BLaER1 (cell line): ENCODE data around the gene SORL1.
"Not testable (repeated sequence)": the region's sequence is repeated elsewhere in the genome, so short reads cannot be mapped to it uniquely, and the experiment has no call there.

Experiments used
- H3K27ac ChIP-seq: shearing (Covaris generic); formaldehyde crosslinking; 2 replicates; pipeline ENCODE4 v1.8.1; 2022
- H3K27me3 ChIP-seq: shearing (Covaris generic); formaldehyde crosslinking; 2 replicates; pipeline ENCODE4 v1.8.1; 2022
- H3K36me3 ChIP-seq: shearing (Covaris generic); formaldehyde crosslinking; 2 replicates; pipeline ENCODE4 v1.8.1; 2022
- H3K4me1 ChIP-seq: shearing (Covaris generic); formaldehyde crosslinking; 2 replicates; pipeline ENCODE4 v1.8.1; 2022
- H3K4me2 ChIP-seq: shearing (Covaris generic); formaldehyde crosslinking; 2 replicates; pipeline ENCODE4 v1.8.1; 2022
- H3K4me3 ChIP-seq: shearing (Covaris generic); formaldehyde crosslinking; 2 replicates; pipeline ENCODE4 v1.8.1; 2022
- H3K9ac ChIP-seq: shearing (Covaris generic); formaldehyde crosslinking; 2 replicates; pipeline ENCODE4 v1.8.1; 2022
- H3K9me3 ChIP-seq: shearing (Covaris generic); formaldehyde crosslinking; 2 replicates; pipeline ENCODE4 v1.8.1; 2022
- H4K20me1 ChIP-seq: shearing (Covaris generic); formaldehyde crosslinking; 2 replicates; pipeline ENCODE4 v1.8.1; 2022
- Cebpa-rat ChIP-seq: shearing (Covaris generic); IDR thresholded peaks from 2 replicates; pipeline ENCODE4 v1.8.1; 2022

The SORL1 gene

DNA sequence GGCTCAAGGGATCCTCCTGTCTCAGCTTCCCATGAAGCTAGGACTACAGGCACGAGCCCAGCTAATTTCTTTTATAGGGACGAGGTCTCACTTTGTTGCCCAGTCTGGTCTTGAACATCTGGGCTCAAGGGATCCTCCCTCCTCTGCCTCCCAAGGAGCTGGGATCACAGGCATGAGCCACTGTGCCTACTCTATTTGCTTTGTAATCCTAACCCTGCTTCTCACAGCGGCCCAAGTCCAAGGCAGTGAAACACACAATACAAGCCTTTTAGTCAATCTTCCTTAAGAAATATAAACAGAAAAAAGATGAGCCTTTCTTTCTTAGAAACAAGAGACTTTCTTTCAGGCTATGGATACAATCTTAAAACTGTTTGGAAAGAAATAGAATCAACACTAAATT is 115.9 kb downstream of the SORL1 start:
- H3K4me2 ChIP-seq = no peak overlapping the region
- peaks cover 48% of the 10 kb centered on the region for H3K36me3 ChIP-seq
- no peak for TF ChIP-seq Cebpa-rat
- no peaks in the 10 kb centered on the region for H3K27me3 ChIP-seq
- H3K9ac ChIP-seq = no peak overlapping the region
- no peak overlapping the region for H3K4me3 ChIP-seq
- H4K20me1 ChIP-seq = no peaks in the 10 kb centered on the region
- no peak overlapping the region for H3K27ac ChIP-seq
- no peaks in the 10 kb centered on the region for H3K9me3 ChIP-seq
- peaks cover 31% of the 10 kb centered on the region for H3K4me1 ChIP-seq

DNA sequence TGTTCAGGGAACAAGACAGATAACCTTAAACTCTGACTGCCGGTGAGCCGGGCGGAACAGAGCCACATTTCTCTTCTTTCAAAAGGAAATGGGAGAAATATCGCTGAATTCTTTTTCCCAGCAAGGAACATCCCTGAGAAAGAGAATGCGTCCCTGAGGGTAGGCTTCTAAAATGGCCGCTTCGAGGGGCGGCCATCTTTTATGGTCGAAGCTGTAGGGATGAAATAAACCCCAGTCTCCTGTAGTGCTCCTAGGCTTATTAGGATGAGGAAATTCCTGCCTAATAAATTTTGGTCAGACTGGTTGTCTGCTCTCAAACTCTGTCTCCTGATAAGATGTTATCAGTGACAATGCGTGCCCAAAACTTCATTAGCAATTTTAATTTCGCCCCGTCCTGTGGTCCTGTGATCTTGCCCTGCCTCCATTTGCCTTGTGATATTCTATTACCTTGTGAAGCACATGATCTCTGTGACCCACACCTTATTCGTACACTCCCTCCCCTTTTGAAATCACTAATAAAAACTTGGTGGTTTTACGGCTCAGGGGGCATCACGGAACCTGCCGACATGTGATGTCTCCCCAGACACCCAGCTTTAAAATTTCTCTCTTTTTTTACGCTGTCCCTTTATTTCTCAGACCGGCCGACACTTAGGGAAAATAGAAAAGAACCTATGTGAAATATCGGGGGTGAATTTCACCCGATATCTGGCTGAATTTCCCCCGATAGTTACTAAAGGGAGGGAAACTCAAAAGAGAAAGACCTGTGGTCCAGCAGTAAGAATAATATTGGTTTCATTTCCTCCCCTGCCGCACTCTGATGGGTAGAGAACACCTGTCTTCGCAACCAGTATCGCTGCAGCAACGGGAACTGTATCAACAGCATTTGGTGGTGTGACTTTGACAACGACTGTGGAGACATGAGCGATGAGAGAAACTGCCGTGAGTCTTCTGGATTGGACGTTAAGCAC is 117.5 kb downstream of the SORL1 start:
- H3K9me3 ChIP-seq, H3K9ac ChIP-seq, H4K20me1 ChIP-seq, H3K27me3 ChIP-seq, H3K4me3 ChIP-seq, H3K27ac ChIP-seq: not testable (repeated sequence)
- peaks cover 54% of the 10 kb centered on the region for H3K36me3 ChIP-seq
- H3K4me2 ChIP-seq = peak overlapping the region; percentile 71
- H3K4me1 ChIP-seq = peaks cover 31% of the 10 kb centered on the region

DNA sequence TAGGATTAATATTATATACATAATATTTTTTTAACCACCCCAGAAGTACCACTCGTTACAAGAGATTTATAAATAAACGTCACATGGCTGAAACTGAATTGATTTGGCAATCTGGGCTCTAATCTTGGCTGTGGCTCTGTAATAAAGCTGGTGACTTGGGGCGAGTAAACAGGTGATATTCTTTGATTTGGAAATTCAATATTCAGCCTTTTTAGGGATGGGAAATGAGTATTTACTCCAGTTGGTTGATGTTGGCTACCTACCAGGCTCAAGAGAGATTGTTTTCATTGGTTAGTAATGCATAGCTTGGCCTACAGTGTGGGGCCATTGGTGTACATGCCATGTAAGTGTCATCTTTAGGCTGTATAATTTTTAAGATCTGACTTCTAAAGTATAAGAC is 118.3 kb downstream of the SORL1 start:
- Histone ChIP-seq H3K27ac (no peak overlapping the region), H3K4me1 (peaks cover 31% of the 10 kb centered on the region), H3K4me3 (no peak overlapping the region), H3K27me3 (no peaks in the 10 kb centered on the region), H3K4me2 (peak overlapping the region; percentile 71), H4K20me1 (no peaks in the 10 kb centered on the region), H3K36me3 (peaks cover 52% of the 10 kb centered on the region), H3K9ac (no peak overlapping the region), H3K9me3 (no peaks in the 10 kb centered on the region)
- TF ChIP-seq Cebpa-rat = no peak

- peaks cover 33% of the 10 kb centered on the region for H3K4me1 ChIP-seq
- H3K27ac ChIP-seq = no peak overlapping the region
- TF ChIP-seq Cebpa-rat = no peak
- no peaks in the 10 kb centered on the region for H4K20me1 ChIP-seq
- H3K27me3 ChIP-seq = no peaks in the 10 kb centered on the region
- H3K9ac ChIP-seq = no peak overlapping the region
- peaks cover 51% of the 10 kb centered on the region for H3K36me3 ChIP-seq
- no peak overlapping the region for H3K4me2 ChIP-seq
- H3K4me3 ChIP-seq = no peak overlapping the region
- H3K9me3 ChIP-seq = no peaks in the 10 kb centered on the region
Measured at GRCh38 chr11:121571506-121571905, 119.4 kb downstream of the SORL1 start.

GRCh38 chr11:121572571-121573059 is 120.5 kb downstream of the SORL1 start:
- H3K27me3 ChIP-seq = no peaks in the 10 kb centered on the region
- peaks cover 50% of the 10 kb centered on the region for H3K36me3 ChIP-seq
- H3K4me3 ChIP-seq = no peak overlapping the region
- no peaks in the 10 kb centered on the region for H4K20me1 ChIP-seq
- H3K27ac ChIP-seq = no peak overlapping the region
- H3K4me1 ChIP-seq = peaks cover 25% of the 10 kb centered on the region
- TF ChIP-seq Cebpa-rat = no peak
- no peak overlapping the region for H3K4me2 ChIP-seq
- H3K9me3 ChIP-seq = no peaks in the 10 kb centered on the region
- H3K9ac ChIP-seq = no peak overlapping the region

DNA sequence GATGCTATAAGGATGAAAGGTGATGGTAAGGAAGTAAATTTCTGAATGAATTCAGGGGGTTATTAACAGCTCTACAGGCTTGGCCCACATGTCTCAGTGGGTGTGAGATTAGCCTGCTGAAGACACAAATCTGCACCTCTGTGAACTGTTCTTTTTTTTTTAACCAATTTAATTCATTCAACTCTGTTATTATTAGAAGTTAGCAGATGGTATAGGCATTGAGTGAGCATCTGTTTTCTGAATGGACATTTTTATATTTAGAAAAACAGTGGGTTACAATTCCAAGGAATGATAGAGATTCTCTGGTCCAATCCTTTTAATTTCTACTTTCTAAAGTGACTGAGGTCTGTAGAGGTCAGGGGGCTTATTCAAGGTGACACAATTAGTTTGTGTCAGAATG is 122.7 kb downstream of the SORL1 start:
- no peaks in the 10 kb centered on the region for H3K27me3 ChIP-seq

DNA sequence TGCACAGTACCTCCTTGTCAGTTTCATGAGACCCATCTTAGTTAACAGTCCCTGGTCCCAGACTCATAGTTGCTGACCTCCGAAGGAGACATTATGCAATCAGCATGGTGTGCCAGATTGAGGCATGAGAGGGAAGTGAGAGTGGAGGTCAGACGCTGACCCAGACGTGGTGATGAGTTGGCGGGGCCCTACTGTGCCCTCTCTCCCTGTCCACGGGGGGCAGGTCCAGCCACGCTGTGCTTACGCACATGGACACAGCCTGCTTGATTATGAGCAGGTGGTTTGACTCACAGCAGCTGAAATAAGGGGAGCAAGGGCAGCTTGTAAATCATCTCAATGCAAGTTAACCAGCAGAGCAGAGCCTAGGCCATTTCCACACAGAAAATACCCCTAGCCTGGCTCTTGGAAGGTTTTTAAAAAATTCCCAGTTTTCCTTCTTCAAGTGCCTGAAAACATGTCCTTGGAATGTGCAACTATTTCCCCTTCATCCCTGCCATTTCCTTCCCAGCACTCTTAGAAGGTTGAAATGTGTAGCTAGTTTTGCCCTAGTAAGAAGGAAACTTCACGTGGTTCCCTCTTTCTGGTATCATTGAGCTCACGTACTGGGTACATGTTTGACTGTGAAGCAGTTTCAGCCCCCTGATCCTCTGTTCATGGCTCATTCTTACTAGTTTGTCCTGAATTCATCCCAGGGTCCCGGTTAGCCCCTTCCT is 123.3 kb downstream of the SORL1 start:
- Histone ChIP-seq H3K36me3 (peaks cover 70% of the 10 kb centered on the region), H3K4me3 (no peak overlapping the region), H3K27ac (no peak overlapping the region)

More for the DNA sequence above, 122.7 kb downstream of the SORL1 start:
- Histone ChIP-seq H3K4me2 (no peak overlapping the region), H3K9me3 (peaks cover 8% of the 10 kb centered on the region), H3K9ac (no peak overlapping the region), H3K36me3 (peaks cover 67% of the 10 kb centered on the region), H3K4me1 (peaks cover 18% of the 10 kb centered on the region), H4K20me1 (no peaks in the 10 kb centered on the region), H3K4me3 (no peak overlapping the region), H3K27ac (no peak overlapping the region)
- no peak for TF ChIP-seq Cebpa-rat

DNA sequence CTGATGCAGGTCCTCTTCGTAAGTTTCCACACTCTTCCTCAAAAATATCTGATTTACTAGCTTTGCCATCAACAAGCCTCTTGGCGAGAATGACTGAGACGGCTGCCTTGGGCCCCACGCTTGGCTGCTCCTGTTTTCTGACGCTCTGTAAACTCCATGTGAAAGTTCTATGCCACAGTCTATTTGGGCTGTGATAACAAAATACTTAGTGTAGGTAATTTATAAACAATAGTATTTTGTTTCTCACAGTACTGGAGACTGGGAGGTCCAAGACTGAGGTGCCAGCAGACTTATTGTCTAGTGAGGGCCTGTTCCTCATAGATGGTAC is 123.8 kb downstream of the SORL1 start:
- H3K4me1 ChIP-seq = peaks cover 7% of the 10 kb centered on the region; the same call in 1 of the 2 replicates

More for the DNA sequence above, 123.3 kb downstream of the SORL1 start:
- H3K9me3 ChIP-seq = peaks cover 14% of the 10 kb centered on the region
- no peaks in the 10 kb centered on the region for H3K27me3 ChIP-seq
- no peak for TF ChIP-seq Cebpa-rat
- peaks cover 12% of the 10 kb centered on the region for H3K4me1 ChIP-seq
- H3K4me2 ChIP-seq = no peak overlapping the region
- no peaks in the 10 kb centered on the region for H4K20me1 ChIP-seq
- no peak overlapping the region for H3K9ac ChIP-seq

DNA sequence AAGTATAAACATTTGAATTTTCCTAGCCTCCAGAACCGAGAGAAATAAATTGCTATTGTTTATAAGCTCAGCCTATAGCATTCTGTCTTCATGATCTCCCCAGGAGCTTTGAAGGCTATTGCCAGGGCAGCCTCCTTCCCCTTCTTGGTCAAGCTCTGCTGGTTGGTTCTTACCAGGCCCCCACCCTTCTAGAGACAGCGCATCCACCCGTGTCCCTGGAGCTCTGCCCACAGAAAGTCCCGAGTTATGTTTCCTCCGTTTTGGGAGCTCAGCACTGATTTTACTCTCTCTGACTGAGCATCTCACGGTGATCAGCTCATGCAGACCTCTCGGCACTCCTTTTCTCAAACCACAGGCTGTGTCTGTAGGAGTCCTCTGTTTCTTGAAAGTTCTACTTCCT is 124.4 kb downstream of the SORL1 start:
- Histone ChIP-seq H3K9ac (no peak overlapping the region), H3K27ac (no peak overlapping the region), H3K36me3 (peaks cover 73% of the 10 kb centered on the region), H3K4me1 (peaks cover 11% of the 10 kb centered on the region), H3K9me3 (peaks cover 23% of the 10 kb centered on the region), H3K4me3 (no peak overlapping the region), H3K4me2 (no peak overlapping the region), H4K20me1 (no peaks in the 10 kb centered on the region), H3K27me3 (no peaks in the 10 kb centered on the region)
- TF ChIP-seq Cebpa-rat = no peak

More for the DNA sequence above, 123.8 kb downstream of the SORL1 start:
- no peak overlapping the region for H3K4me3 ChIP-seq
- H4K20me1 ChIP-seq = no peaks in the 10 kb centered on the region
- no peak overlapping the region for H3K4me2 ChIP-seq
- H3K27ac ChIP-seq = no peak overlapping the region
- no peak for TF ChIP-seq Cebpa-rat
- H3K9ac ChIP-seq = no peak overlapping the region
- peaks cover 20% of the 10 kb centered on the region for H3K9me3 ChIP-seq
- H3K27me3 ChIP-seq = no peaks in the 10 kb centered on the region
- H3K36me3 ChIP-seq = peaks cover 74% of the 10 kb centered on the region
